ENCODE measurements around the gene GTPBP2. TPM values are rescaled to one million over a fixed set of nuclear protein-coding genes. Genes with fewer than 3 reads are reported as not detected.
A peak's percentile ranks its signal among the peaks of the same experiment; 100 is the strongest.

GTPBP2 gene
- total and polyA plus RNA-seq, 2 of the 13 experiments (the other 11 are each of a cell fraction or from before 2014, with no cell fraction given) = 26.9 to 88.2 TPM

- no peaks in the 10 kb centered on the region for H3K79me2 ChIP-seq (ENCODE audit: insufficient read depth, low read length)
- H3K4me1 ChIP-seq (ENCODE audit: insufficient read depth, low read length) = peaks cover 78% of the 10 kb centered on the region
- DNase-seq (ENCODE audit: low spot score) (no peak), ATAC-seq (no peak), FAIRE-seq (no peak)
- ChIA-PET POLR2A (interaction anchor here (0.8 to 7.5 kb wide), 13 partner anchors 14 to 576 kb away, joined by 3 to 55 read pairs (median 5); partner anchors contain the start of genes GTPBP2, HSP90AB1, MAD2L1BP and MRPS18A), CTCF (ENCODE audit: low intra/inter-chr PET ratio, low total read pairs) (no interaction called here)
- peak overlapping the region in 1 of 3 experiments; percentile 44; a peak in 1 of 6 replicates for H3K4me3 ChIP-seq (replicated peaks in 1 of 3; ENCODE audit: insufficient read depth in 1 of 3, low read depth in 2 of 3, low read length in 3 of 3)
- intact Hi-C loops (cut with micrococcal nuclease; ENCODE audit: unreplicated experiment) = loop anchor here (2.0 kb wide), 1 partner anchor 40 kb away; no protein-coding TSS in a partner anchor
- peak overlapping the region; percentile 68 for H3K27ac ChIP-seq (ENCODE audit: extremely low read length, insufficient read depth, low read length)
- H4K20me1 ChIP-seq (ENCODE audit: insufficient read depth, low read length) = no peaks in the 10 kb centered on the region
- H3K27me3 ChIP-seq (ENCODE audit: control insufficient read depth in 1 of 2, insufficient read depth in 2 of 2, low read length in 2 of 2) = 0 out of 5 replicates have a peak, but pooled peaks cover 0 to 3% of the 10 kb centered on the region in 2 experiments
- in situ Hi-C loops (cut with HindIII; ENCODE audit: extremely low pct_ligation_motif_present, low pct_unique_long_range_greater_than_20kb) = no loop called here
- peak overlapping the region; percentile 70 for H3K4me2 ChIP-seq (ENCODE audit: low read depth, low read length)
- H3K9me3 ChIP-seq (ENCODE audit: low read length) = no peaks in the 10 kb centered on the region
- 97% methylated on average over 7 of the region's 8 CpGs for WGBS (ENCODE audit: low lambda C conversion rate)
- peaks cover 24 to 41% of the 10 kb centered on the region in 2 experiments for H3K36me3 ChIP-seq (replicated peaks in 1 of 2; ENCODE audit: control insufficient read depth in 1 of 2, insufficient read depth in 2 of 2, low read length in 2 of 2)
- peak overlapping the region; percentile 7; the same call in 1 of the 2 replicates for H3K9ac ChIP-seq (ENCODE audit: insufficient read depth, low read depth, low read length)
- BruUV-seq (replicated peaks) = TSS peak; percentile 16
- no peak overlapping the region for H2AFZ ChIP-seq (ENCODE audit: low read length)
- TF ChIP-seq ZNF34 (CRISPR knock-in tag; IDR thresholded peaks at IDR 0.05; ENCODE audit: borderline replicate concordance) (no peak), TMF1 (CRISPR knock-in tag; IDR thresholded peaks at IDR 0.05; ENCODE audit: low read depth) (no peak), KDM2A (CRISPR knock-in tag; IDR thresholded peaks at IDR 0.05; ENCODE audit: borderline replicate concordance, low read depth) (no peak), ZNF598 (CRISPR knock-in tag; IDR thresholded peaks at IDR 0.05; ENCODE audit: borderline replicate concordance) (peak; percentile 95; the same call in 1 of the 2 replicates), HDAC1 (CRISPR knock-in tag; IDR thresholded peaks at IDR 0.05) (no peak), ZFP90 (CRISPR knock-in tag; IDR thresholded peaks at IDR 0.05; ENCODE audit: borderline replicate concordance) (no peak), MEIS1 (CRISPR knock-in tag; IDR thresholded peaks at IDR 0.05; ENCODE audit: borderline replicate concordance) (no peak), ZBTB26 (CRISPR knock-in tag; IDR thresholded peaks at IDR 0.05; ENCODE audit: borderline replicate concordance) (no peak), POLR2AphosphoS5 (IDR thresholded peaks at IDR 0.05; ENCODE audit: low read depth, low read length) (no peak), PCBP1 (IDR thresholded peaks at IDR 0.05; ENCODE audit: borderline replicate concordance, low read depth, low read length) (no peak), HMGA1 (CRISPR knock-in tag; conservative IDR thresholded peaks at IDR 0.05) (no peak), TCF7 (IDR thresholded peaks at IDR 0.05; ENCODE audit: low read depth) (no peak), HOXA7 (CRISPR knock-in tag; IDR thresholded peaks at IDR 0.05) (no peak)
- TF ChIP-seq, protein P1, sequence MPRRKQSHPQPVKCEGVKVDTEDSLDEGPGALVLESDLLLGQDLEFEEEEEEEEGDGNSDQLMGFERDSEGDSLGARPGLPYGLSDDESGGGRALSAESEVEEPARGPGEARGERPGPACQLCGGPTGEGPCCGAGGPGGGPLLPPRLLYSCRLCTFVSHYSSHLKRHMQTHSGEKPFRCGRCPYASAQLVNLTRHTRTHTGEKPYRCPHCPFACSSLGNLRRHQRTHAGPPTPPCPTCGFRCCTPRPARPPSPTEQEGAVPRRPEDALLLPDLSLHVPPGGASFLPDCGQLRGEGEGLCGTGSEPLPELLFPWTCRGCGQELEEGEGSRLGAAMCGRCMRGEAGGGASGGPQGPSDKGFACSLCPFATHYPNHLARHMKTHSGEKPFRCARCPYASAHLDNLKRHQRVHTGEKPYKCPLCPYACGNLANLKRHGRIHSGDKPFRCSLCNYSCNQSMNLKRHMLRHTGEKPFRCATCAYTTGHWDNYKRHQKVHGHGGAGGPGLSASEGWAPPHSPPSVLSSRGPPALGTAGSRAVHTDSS (CRISPR knock-in tag; conservative IDR thresholded peaks at IDR 0.05) = no peak
- TF ChIP-seq, protein P2, sequence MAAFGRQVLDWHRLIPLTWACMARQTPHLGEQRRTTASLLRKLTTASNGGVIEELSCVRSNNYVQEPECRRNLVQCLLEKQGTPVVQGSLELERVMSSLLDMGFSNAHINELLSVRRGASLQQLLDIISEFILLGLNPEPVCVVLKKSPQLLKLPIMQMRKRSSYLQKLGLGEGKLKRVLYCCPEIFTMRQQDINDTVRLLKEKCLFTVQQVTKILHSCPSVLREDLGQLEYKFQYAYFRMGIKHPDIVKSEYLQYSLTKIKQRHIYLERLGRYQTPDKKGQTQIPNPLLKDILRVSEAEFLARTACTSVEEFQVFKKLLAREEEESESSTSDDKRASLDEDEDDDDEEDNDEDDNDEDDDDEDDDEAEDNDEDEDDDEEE (CRISPR knock-in tag; IDR thresholded peaks at IDR 0.05) = peak; percentile 85
- TF ChIP-seq, protein P3, sequence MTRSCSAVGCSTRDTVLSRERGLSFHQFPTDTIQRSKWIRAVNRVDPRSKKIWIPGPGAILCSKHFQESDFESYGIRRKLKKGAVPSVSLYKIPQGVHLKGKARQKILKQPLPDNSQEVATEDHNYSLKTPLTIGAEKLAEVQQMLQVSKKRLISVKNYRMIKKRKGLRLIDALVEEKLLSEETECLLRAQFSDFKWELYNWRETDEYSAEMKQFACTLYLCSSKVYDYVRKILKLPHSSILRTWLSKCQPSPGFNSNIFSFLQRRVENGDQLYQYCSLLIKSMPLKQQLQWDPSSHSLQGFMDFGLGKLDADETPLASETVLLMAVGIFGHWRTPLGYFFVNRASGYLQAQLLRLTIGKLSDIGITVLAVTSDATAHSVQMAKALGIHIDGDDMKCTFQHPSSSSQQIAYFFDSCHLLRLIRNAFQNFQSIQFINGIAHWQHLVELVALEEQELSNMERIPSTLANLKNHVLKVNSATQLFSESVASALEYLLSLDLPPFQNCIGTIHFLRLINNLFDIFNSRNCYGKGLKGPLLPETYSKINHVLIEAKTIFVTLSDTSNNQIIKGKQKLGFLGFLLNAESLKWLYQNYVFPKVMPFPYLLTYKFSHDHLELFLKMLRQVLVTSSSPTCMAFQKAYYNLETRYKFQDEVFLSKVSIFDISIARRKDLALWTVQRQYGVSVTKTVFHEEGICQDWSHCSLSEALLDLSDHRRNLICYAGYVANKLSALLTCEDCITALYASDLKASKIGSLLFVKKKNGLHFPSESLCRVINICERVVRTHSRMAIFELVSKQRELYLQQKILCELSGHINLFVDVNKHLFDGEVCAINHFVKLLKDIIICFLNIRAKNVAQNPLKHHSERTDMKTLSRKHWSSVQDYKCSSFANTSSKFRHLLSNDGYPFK (CRISPR knock-in tag; IDR thresholded peaks at IDR 0.05; ENCODE audit: borderline replicate concordance) = no peak
Measured at GRCh38 chr6:43671011-43671800, 42.1 kb upstream of the GTPBP2 start.
